ENCODE measurements around the gene SDCCAG8.

SDCCAG8 gene

GRCh38 chr1:243341074-243341473, 85.2 kb downstream of the SDCCAG8 start:
- DNase-seq, result no peak

DNA sequence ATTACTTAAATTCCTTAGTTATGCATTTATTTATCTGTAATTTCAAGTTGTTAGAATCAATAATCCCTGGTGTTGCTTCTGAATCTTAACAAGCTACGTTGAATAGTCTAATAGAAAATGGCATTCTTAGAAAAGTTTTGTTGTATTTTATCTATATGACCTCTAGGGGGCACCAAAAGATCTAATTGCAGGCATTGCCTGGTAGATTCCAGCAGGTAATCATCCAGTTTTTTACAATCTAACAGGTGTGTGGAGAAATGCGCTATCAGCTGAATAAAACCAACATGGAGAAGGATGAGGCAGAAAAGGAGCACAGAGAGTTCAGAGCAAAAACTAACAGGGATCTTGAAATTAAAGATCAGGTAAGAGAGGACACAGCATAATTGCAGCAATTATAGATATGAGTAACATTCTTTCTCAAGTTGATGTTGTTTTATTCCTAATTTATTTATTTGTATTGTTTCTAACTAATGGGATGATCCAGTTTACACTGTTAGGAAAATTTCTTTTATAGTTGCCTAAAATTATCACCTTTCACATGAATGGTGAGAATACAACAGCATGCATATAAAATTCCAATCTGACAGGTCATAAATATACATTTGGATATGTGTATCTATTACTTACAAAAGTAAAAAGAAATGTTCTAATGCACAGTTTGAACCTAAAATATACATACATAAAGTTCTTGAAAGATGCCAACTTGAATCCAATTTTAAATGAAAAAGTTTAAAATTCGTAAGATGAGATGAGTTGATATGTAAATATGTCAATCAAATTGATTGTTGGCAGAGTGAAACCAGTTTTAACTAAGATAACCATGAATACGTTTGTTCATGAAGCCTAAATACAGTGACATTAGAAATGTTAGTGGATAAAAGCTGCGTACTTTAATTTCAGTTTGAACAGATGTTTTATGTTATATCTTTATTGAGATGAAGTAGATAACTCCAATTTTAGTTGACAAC, 88.4 kb downstream of the SDCCAG8 start:
- no peak for DNase-seq

DNA sequence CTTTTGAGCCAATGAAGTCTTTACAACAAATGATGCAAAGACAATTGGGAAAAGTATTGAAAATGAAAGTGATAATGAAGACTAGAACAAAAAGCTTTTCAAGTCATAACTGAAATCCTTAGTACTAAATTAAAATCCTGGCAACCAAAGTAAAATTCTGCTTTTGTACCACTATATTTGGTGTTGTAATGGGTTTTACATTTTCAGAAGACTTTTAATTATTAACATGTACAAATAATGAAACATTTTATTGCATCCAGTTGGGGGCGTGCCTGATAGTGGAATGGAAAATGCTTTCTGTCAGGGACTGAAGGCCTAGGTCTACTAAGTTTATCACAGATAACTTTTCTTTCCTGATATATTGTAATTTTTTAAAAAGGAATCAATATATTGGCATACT, 89.4 kb downstream of the SDCCAG8 start:
- no peak for DNase-seq

DNA sequence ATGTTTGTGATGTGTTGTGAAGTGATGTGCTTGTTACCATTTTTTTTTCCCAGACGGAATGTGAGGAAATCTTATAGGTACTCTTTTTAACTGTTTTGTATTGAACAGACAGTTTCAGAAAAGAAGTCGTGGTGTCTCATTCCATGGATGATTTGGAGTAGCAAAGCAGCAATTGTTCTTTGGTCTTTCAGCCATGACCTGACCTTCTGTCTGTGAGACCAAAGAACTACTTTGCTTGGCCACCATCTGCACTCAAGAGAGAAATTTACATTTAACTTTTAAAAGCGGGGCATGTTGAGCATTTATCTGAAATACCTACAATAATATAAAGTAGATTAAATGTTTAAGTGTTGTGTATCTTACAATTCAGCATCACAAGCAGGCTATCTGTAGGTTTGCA, 90.2 kb downstream of the SDCCAG8 start:
- no peak for DNase-seq

DNA sequence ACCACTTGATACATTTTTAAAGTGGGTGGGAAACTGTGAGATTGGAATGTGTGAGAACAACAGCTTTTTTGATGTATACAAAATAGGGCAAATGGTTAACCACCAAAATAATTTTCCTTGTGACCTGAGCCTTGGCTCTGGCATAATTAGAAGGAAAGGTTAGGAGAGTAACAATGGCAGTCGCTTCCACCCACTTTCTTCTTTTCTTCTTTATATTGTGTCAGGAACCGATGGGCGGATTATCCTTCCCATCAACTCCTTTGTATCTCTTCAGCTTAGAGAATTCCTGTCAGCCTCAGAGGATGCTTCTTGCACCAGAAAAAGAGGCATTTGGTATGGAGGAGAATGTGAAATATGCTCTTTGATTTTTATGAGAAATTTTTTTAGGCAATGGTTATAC, 90.6 kb downstream of the SDCCAG8 start:
- no peak for DNase-seq

DNA sequence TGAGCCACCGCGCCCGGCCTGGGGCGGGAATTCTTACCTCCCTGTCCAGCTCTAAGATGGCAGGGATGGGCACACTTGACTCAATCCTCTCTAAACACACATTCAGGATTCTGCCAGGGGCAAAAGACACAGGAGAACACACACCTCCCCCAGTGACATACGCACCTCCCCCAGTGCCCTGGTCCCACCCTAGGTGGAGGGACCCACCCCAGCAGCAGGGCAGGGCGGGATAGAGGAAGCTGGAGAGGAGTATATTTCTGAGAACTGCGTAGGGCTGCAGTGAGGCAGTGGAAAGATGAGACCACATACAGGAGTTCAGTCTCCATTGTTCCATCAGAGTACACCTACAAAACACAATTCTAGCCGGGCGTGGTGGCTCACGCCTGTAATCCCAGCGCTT, 92.5 kb downstream of the SDCCAG8 start:
- no peak for DNase-seq

GRCh38 chr1:243349128-243349527, 93.3 kb downstream of the SDCCAG8 start:
- no peak for DNase-seq

GRCh38 chr1:243351337-243351736, 95.5 kb downstream of the SDCCAG8 start:
- DNase-seq, result no peak

- no peak for DNase-seq
Observed at GRCh38 chr1:243354511-243355153, 98.8 kb downstream of the SDCCAG8 start.

DNA sequence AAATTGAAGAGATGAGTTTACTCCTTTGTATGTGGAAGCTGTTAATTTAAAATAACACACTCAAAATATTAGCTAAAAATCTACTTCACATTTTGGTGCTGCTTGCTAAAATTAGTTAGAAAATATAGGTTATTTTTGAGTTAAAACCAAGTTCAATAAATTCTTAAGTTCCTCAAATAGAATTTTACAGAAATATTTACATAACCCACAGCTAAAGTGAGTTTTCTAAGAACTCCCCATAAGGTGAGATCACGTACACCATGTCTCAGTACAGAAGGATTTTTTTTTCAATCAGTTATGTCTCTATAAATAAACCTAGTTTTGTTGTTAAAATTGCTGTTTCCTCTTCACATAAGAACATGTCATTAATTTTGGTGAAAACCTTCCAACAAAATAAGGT, 108.0 kb downstream of the SDCCAG8 start:
- DNase-seq, result no peak

- no peak for DNase-seq
Observed at GRCh38 chr1:243364330-243364729, 108.5 kb downstream of the SDCCAG8 start.

DNA sequence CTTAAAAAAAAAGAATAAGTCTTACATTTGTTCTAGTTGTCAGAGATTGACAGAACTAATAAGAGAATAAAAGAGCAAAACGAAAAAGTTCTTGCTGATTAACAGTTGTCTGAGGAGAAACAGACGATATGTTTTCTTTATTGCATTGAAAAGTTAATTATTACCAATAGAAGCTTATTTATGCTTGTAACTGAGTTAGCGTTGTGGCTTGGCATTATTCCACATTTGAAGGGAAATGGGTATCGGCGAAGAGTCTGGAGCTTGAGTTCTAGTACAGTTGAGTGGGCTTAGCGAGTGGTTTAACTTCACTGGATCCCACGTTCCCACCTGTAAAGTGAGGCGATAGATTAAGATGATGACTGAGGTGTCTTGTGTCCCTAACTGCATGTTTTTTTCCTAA, 109.0 kb downstream of the SDCCAG8 start:
- no peak for DNase-seq

DNA sequence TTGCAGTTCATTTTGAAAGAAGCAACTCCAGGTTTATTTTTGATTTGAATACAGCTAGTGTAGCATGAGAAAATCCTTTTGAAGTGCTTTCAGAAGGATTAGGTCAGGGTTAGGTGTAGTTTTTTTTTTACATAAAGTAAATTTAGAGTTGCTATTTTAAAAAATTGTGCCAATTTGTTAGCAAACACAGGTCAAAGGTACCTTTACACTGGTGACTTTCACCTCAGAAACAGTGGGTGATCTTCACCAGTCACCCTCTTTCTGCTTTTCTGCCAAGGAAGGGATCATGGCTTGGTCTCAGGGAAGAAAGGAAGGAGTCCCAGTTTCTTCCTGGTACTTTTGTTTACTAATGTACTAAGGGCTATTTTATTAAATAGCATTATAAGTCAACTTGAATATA, 111.5 kb downstream of the SDCCAG8 start:
- no peak for DNase-seq

DNA sequence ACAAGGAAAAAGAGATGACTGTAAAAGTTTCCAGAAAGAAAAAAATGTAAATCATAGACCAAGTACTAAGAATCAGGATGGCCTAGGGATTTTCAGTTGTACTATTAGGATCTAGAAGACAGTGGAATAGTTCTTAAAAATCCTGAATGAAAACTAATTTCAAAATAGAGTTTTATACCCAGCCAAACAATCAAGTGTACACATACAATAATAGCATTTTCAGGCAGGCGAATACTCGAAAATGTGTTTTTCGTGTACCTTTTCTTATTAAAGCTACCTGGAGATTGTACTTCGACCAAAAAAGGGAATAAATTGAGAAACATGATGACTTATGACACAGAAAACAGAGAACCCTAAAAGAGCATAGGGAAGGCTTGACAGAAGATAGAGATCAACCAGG, 118.6 kb downstream of the SDCCAG8 start:
- DNase-seq, result no peak

- DNase-seq, result no peak
Observed at GRCh38 chr1:243375596-243375995, 119.8 kb downstream of the SDCCAG8 start.

GRCh38 chr1:243378669-243379068, 122.8 kb downstream of the SDCCAG8 start:
- no peak for DNase-seq

DNA sequence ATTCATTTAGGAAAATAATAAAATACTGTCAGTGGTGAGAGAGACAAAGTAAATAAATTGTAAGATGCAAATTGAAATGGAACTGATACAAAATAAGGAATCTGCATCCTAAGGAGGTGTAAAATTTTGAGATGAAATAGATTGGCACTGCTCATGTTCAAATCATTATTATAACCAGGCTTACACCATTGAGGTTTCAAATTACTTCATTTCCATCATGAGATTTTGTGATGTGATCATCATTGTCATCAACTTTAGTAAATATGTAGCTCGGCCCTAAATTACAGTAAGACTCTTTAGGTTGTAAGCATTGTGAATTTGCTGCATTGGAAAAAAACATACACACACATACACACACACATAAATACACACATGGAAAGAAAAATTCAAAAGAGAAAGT, 123.4 kb downstream of the SDCCAG8 start:
- DNase-seq, result no peak

- DNase-seq, result no peak
Observed at GRCh38 chr1:243379706-243380105, 123.9 kb downstream of the SDCCAG8 start.

GRCh38 chr1:243388276-243388675, 132.4 kb downstream of the SDCCAG8 start:
- DNase-seq, result no peak

- DNase-seq, result no peak
Observed at GRCh38 chr1:243390162-243390791, 134.4 kb downstream of the SDCCAG8 start.

DNA sequence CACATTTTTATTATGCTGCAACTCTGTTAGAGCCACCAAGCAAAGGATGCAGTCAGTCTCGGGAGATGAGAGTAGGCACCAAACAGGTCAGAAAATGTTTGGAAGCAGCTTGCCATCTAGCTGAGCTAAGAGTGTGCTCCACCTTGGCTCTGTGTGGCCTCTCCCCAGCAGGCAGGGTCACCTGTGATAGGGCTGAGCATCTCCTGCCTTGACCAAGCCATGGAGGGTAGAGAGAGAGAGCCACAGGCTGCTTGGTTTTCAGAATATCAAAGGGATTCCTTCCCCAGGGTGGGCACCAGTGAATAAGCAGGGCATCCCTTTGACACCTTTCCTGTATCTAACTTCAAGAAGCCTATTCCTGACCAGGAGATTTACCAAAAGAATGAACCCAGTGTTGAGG, 135.5 kb downstream of the SDCCAG8 start:
- no peak for DNase-seq

DNA sequence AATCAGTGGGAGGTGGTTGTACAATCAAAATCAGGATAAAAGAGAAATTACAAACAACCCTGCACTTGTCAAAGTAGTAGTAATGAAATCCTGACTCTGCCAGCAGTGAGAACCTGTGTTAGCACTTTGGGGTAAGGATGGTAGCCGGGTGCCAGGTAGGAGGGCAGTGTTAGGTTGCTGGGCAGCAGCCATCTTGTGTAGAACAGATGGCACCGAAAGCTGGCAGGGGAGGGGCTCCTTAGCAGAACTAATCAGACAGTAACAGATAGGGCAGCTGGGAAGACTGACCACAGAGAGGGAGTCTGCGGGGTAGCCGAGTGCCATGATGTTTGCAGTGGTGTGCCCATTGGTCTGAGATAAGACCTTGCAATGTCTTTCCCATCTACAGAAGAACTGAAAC, 137.3 kb downstream of the SDCCAG8 start:
- DNase-seq, result no peak

DNA sequence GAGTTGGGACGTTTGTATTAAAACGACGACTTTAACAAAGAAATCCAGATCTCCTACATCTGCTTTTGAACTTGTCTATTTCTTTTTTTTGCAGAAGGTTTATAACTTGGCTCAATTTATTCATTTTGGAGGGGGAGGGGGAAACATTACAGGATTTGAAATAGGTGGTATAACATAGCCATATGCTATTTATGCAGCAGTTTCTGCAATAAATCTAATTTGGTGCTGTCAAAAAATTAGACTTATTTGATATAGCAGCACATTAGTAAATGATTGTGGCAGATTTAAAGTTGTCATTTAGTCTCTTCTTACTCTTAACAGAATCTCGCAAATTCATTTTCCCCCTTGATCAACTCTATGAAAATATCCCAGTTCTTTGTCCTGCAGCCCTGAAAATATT, 138.2 kb downstream of the SDCCAG8 start:
- DNase-seq, result no peak
